Measurements from ENCODE around the gene RPL29.

RPL29 gene

DNA sequence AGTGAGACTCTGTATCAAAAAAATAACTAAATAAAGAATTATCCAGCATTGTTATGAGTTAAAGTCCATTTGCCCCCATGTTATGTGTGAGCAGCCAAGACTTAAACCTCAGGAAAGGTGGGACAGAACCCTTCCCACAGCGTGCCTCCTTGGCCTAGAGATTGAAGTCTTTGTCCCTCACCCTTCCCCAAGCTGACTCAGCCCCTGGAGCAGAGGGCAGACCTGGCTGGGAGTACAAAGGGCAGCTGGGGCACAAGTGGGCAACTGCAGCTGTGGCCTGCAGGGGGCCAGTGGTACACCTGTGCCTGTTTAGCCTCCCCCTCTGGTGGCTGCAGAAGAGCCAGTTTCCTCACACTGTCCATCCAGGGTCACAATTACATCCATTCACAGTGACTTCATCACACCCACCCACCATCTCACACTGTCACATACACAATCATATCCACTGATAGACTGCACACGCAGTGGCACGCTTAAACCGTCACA lies 13.3 kb downstream of the RPL29 start:
- no peak for DNase-seq

GRCh38 chr3:51980253-51980652 lies 15.4 kb downstream of the RPL29 start:
- no peak for DNase-seq

DNA sequence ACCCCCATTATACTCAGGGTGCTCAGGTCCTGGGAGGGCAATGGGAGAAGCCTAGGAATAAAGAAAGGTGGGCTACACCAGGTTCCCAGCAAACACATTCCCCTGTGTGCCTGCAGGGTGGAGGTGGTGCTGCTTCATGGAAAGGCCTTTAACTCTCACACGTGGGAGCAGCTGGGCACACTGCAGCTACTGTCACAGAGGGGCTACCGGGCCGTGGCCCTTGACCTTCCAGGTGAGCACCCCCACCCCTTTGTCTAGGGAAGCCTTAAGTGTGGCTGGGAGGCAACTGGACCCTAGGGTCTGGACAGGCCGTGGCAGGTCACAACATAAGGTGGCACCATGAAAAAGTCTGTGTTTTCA lies 17.6 kb downstream of the RPL29 start:
- DNase-seq: no peak

DNA sequence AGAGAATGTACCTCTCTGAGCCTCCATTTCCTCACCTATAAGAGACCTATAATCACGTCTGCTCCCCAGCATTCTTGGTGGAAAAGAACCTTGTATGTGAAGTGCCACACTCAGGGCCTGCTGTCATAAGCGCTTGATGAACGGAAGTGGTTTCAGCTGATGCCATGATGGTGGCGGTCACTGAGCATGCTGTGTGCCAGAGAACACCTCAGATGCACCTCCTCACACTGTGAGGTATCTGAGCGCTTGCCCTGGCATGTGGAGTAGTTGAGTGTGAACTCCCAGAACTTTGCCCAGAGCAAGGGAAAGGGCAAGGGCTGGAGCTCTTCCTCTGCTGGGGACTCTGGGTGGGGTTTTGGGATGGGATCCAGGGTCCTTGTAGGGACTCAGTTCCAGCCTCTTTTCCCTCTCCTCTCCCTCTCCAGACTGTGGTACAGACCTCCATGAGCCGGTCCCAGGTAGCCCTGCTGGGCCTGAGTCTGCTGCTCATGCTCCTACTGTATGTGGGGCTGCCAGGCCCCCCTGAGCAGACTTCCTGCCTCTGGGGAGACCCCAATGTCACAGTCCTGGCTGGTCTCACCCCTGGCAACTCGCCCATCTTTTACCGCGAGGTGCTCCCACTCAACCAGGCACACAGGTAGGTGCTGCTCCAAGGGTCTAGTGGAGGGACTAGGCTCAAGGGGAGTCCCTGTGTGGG lies 18.1 kb downstream of the RPL29 start:
- peak; percentile 48 for DNase-seq

DNA sequence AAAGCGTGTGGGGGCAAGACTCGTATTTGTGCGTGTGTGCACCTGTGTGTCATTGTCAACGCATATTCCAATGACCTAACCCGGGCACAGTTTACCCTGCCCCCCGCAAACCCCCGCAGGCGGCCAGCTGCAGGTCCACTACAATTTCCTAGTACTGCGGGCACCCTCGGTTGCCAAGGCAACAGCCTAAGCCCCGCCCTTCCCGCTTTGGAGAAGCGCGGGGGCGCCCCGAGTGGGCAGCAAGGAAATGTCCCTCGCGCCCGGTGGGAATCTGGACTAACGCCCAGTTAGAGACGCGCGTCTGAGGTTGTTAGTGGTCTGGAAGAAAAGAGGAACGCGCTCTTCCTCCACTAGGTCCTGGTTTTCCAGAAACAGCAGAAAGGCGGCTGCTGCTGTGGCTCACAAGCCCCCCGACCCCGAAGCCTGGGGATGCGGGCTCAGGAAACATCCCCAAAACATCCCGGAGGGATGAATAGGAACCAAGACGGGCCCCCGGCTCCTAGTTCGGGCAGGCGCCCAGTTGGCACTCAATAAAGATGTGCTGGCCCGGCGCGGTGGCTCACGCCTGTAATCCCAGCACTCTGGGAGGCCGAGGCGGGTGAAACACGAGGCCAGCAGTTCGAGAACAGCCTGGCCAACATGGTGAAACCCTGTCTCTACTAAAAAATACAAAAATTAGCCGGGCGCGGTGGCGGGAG lies 19.7 kb downstream of the RPL29 start:
- no peak for DNase-seq

GRCh38 chr3:51974963-51975851 lies 20.5 kb downstream of the RPL29 start, which contains the start of gene ABHD14A:
Gene ABHD14A (plus strand): TSS chr3:51975064. CDS start chr3:51975136, 72 bp downstream.
- peak; percentile 75 for DNase-seq

DNA sequence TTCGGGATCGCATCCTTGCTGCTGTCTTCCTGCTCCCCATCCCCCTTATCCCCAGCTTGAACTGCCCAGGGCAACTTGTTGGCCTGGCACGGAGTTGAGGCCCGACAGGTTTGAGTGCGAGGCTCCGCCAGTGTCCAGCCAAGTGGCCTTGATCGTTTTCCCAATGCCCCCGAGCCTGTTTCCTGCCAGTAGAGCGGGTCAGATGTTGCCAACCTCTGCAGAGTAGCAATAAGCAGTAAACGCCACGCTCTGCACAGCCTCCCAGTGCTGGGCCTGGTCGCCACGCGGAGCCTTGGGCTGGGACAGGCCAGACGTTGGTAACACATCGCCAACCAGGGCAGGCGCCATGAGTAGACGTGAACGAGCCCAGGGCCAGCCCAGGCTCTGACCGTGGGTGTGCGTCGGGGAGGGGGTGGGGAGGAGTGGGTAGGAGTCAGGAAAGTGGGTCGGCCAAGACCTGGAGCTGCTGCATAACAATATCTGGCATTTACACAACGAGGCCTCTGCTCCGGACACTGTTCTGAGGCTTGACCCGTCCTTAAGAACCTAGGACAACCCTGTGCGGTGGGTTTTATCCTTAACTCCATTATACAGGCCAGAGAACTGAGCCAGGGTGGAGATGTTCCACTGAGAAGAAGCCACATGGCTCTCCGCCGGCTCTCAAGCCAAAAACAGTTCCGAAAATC lies 21.3 kb downstream of the RPL29 start:
- DNase-seq: no peak

DNA sequence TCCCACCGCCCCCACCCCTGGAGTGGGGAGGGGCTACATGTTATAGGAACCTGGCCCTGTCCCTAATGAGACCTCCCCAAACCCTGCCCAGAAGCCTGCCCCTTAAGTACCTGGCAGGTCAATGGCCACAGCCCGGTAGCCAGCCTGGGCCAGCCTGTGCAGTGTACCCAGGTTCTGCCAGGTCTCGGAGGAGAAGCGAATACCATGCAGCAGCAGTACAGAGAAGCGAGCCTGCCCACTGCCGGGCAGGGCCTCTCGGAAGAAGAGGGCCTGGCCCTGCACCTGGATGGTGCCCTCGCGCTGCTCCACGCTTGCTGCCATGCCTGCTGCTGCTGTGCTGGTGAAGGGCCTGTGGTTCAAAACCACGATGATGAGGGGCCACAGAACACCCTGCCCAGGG lies 24.3 kb downstream of the RPL29 start:
- no peak for DNase-seq

DNA sequence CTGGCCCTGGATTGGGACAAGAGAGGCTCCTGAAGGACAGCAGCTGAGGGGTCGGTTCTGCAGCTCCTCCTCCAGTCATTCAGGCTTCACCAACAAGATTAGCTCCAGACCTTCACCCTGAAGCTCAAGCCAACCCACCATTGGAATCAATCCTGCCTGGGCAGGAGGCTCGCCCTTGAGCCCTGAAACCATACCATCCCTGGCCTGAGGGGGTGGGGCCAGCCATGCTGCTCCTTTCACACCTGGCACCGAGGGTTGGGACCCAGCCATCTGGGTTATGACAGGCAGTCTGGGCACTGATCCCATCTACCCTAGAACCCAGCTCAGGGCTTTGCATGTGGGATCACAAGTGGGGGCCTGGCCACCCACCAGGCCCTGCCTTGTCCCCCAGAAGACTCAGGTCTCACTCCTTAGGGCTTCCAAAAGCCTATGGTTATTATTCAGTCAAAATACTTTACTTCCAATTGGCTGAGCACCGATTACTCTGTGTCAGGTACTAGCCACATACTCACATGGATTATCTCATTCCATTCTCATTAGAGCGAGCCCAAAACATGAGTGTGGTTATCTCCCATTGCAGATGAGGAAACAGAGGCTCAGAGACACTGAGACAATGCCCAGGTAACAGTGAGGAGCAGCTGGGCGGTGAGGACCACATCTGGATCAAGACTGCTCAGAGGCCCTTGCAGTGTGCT lies 24.9 kb downstream of the RPL29 start:
- DNase-seq: no peak

GRCh38 chr3:51969841-51970240 lies 25.9 kb downstream of the RPL29 start:
- DNase-seq: no peak

DNA sequence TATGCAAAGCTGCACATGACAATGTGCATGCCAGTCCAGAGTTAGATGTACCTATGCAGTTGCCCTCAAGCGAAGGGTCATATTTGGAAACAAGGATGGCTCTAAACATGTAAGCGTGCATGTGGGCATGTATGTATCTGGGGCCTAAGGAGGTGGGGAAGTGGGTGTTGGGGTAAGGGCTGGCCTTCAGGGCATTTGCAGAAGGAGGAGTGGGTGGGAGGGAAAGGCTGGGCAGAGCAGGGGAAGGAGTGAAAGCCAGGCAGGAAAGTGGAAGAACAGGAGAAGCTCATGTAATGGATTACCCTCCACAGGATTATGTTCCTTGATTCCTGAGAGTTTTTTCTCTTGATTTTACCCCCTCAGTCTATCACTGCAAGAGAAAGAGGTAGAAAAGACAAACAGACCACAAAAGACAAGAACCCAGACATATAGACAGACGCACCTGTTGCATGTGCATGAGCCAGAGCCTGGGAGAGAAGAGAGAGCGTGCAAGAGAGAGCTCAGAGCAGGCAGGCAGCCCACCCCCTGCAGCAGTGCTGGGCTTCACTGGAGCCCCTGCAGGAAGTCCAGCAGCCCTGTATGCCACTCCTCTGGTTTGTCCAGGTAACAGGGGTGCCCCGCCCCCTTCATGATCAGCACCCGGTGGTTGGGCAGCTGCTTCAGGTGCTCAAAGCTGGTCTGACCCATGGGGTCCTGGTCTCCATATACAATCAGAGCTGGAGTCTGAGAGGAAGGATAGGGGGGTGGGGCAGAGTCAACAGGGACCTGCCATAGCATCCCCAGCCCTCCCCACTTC lies 26.6 kb downstream of the RPL29 start:
- no peak for DNase-seq

DNA sequence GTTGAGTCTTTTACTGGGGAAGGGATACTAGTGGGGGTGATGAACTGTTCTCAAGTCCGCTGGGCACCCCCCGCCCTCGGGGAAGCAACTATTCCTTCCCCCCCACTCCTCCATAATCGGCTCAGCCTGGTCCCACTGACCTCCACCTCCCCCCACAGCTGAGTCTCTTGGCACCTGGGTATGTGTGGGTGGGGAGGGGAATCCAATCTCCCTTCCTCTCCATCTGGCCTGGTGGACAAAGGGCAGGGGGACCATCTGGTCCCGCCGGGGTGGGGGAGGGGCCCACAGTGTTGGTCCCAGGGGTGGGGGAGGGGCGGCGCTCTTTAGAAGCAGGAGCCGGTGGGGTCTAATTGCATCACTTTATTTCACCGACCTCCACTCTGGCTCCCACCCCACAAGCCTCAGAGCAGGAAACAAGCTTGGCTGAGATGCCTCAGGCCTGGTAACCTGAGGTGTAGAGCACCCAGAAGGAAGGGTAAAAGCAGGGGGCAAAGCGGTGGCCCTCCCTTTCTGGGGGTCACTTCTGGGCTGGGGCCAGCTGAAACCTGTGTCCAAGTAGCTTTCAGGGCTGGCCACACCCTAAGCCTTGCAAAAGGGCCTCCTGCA lies 27.4 kb downstream of the RPL29 start:
- DNase-seq: no peak

- DNase-seq: peak; percentile 32
Observed at GRCh38 chr3:51967384-51968169, 28.1 kb downstream of the RPL29 start, which contains the start of gene PCBP4. Gene PCBP4 (minus strand): TSS chr3:51967454. CDS start chr3:51961240, 6,214 bp downstream.

DNA sequence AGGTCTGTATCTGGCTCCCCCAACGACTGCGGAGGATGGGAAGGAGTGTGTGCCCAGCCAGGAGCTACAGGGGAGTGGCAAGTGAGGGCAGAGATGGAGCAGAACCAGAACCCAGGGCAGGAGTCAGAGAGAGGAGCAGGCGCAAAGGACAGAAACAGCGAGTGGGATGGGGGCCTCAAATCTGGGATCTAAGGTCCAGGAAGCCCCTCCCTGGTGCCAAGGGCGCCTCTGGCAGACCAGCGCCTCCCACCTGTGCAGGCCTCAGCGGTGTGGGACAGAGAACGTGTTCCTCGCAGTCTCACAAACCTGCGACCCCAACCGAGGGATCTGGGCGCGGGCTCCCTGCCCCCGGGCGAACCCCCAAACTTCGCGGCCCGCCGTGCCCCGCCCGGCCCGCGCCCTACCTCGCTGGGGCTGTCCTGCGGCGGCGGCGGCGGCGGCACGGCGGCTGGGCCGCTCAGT lies 28.7 kb downstream of the RPL29 start:
- peak; percentile 30 for DNase-seq

DNA sequence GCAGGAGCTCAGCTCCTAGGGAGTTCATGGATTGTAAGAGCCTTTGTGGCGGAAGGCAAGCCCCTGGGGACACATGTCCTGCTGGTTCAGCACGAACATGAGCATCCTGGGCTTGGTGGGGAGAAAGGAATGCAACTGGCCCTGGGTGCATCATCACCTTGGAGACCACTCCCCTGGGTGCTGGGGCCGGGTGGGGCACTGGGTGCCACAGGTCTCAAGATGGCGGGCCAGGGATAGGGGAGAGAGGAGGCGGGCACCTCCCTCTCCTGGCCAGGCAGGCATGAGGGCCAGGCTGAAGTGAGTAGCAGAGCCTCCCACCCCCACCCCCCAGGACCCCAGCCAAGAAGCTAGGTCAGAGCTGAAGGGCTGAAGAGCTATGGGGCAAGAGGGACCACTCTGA lies 29.2 kb downstream of the RPL29 start:
- DNase-seq: no peak

DNA sequence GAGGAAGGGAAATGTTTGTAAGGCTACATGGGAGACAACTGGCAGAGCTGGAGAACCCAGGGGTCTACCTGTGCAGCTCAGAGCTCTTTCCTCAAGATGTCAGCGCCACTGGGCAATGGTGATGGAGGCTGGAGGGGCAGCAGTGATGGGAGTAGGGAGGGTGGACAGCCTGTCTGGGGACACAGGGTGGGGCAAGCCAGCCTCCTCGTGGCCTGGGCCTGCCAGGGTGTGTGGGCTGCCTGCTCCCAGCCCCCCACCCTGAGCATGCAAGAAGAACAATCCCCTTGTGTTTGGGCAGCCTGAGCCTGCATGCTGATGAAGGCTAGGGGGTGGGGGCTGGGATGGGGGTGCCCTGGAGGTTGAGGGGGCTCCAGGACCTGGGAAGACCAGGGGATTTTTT lies 29.7 kb downstream of the RPL29 start:
- DNase-seq: no peak

GRCh38 chr3:51964521-51964920 lies 31.2 kb downstream of the RPL29 start:
- no peak for DNase-seq

DNA sequence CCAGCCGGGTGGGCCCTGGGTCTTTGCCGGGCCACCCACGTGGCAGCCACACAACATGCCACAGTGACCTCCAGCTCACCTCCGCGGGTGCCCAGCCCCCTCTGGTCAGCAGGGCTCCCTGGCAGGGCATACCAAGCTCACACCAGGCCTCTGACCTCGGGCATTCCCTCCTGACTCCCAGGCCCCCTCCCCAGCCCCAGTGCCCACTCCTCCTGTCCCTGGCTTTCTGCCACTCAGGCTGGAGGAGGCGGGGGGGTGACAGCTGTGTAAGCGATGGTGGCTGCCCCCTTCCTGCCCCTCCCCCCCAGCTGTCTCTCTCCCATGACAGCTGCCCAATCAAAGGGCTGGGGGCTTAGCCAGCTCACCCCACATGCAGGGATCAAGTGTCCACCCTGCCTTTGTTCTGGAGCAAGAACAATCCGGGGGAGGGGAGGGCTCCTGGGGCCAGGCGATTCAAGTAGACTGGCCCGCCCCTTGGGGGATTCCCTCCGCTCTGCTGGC lies 31.7 kb downstream of the RPL29 start:
- no peak for DNase-seq

DNA sequence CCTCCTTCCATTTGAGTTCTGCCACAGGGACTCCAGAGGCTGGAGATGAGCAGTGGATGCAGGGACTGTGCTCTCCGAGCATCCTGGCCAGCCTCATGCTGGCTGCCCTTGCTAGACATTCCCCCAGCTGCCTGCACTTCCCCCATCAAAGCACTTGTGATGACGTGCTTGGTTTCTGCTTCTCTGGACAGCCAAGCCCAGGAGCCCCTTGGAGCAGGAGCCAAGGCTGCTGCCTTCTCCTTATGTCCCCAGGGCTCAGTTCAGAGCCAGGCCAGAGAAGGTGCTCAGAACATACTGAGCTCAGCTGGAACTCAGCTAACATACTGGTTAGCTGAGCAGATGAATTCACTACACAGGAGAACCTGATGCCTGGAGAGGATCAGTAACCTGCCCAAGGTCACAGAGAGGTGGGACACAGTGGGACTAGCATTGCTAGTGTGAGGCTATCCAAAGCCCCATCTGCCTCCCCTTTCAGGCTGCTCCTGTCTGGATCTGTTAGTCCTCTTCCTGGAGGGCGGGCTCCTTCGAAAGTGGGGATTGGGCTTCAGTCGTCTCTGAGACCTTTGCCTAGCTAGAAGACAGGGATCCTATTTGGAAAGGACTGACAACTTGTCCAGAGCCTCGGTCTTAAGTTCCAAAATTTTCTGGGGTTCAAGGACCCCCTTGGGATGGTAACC lies 32.7 kb downstream of the RPL29 start:
- DNase-seq: no peak

Data from central memory CD4-positive, alpha-beta T cell (primary cell).